Left lobe of liver (tissue), 2 donors: Measurements from ENCODE around the gene C2orf66. TPM values are rescaled to one million over a fixed set of nuclear protein-coding genes. Genes with fewer than 3 reads are reported as not detected.
A peak's percentile ranks its signal among the peaks of the same experiment; 100 is the strongest.

Experiments used
- ATAC-seq: fragments of 200-7000 bp; cut with Tn5 transposase; one replicate; pipeline ENCODE4 v1.9.1; 2020; ENCODE audit warnings: mild to moderate bottlenecking, moderate library complexity
- DNase-seq: peaks from one replicate; pipeline ENCODE4 v3.0.0-alpha.2; 2020; ENCODE audit warnings: low spot score
- total RNA-seq: library from RNA; stranded (reverse); gene quantifications from one replicate; pipeline ENCODE4 v1.2.1, GENCODE V29; 2021
- donor health status: DM: no; HTN: no; CAD: no; lungs with moderate emphysema.
- donor health status: DM: no; HTN: yes; CAD: no.

C2orf66 gene
- total RNA-seq, 1 donor from 2014 or later = not detected

- peak; percentile 80 for ATAC-seq
- DNase-seq = no peak
Observed at GRCh38 chr2:196767101-196767500, 42.1 kb downstream of the C2orf66 start.

- no peak for DNase-seq
- no peak for ATAC-seq
Observed at GRCh38 chr2:196759378-196759706, 49.8 kb downstream of the C2orf66 start.

GRCh38 chr2:196758474-196759377 lies 50.4 kb downstream of the C2orf66 start:
- DNase-seq = no peak
- peak; percentile 75 for ATAC-seq

Other genes with a start within 250 kb of the C2orf66 start
- 3.5 TPM for gene HECW2, start 215.8 kb downstream of the C2orf66 start, total RNA-seq
- 2.2 TPM for gene CCDC150, start 169.6 kb downstream of the C2orf66 start, total RNA-seq
- gene GTF3C3, start 9.7 kb downstream of the C2orf66 start, total RNA-seq = 14.0 TPM
- 2.6 TPM for gene PGAP1, start 117.4 kb upstream of the C2orf66 start, total RNA-seq